Skeletal muscle cell (primary cell): Measurements from ENCODE around the gene ITGA3.

Source experiments
- DNase-seq: peaks from one replicate; pipeline ENCODE4 v3.0.0-alpha.2; 2010; ENCODE audit warnings: low read depth
- H3K4me3 ChIP-seq: 2 replicates; pipeline ENCODE4 v1.5.1; 2011; ENCODE audit warnings: low read depth, mild to moderate bottlenecking, control low read depth, low read length, moderate library complexity

The ITGA3 gene

DNA sequence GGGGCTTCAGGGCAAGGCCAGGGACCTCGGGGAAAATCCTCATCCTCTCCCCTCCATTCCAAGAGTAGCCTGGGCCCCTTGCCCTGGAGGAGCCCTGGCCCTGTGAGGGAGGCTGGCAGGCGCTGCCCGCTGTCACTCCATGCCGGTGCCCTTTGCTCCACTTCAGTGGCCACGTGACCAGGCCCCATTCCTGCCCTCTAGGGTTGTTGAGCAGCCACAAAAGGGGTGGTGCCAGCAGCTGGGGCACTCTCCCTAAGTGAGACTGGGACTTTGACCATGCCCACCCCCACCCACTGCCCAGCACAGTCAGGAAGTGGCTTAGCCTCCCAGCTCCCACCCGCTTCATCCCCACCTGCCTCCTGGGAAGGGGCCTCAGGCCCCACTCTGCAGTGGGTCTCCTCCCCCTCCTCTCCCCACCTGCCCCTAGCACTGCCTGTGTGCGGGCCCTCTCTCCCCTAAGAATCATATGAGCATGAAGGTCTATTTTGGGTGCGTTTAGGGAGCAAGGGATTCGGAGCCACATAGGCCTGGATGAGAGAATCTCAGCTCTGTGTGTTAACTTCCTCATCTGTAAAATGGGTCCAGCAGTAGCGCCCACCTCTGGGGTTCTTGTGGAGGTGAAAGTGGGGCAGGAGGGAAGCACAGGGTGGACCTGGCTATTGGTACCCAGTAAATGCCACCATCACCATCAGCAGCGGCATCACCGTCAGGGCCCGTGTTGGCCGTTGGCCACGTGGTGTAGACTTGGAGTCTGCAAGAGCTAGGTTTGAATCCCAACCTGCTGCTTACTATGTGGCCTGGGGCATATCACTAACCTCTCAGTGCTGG lies 46.5 kb downstream of the ITGA3 start:
- no peak overlapping the region for H3K4me3 ChIP-seq
- DNase-seq, result no peak

DNA sequence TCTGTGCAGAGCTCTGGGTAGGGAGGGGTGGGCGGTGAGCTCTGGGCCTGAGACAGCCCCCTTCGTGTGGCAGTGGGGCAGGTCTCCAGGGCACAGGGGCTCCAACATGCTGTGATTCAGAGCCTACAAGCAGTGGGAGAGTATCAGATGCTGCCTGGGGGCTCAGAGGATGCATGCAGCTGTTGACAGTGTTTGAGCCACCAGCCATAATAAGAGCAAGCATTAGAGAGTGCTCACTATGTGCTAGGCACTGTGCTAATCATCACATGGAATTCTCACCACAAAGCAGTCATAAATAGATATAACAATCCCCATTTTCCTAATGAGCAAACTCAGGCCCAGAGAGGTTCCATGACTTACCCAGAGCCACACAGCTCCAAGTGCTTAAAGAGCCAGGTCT lies 47.3 kb downstream of the ITGA3 start:
- DNase-seq, result no peak
- no peak overlapping the region for H3K4me3 ChIP-seq

DNA sequence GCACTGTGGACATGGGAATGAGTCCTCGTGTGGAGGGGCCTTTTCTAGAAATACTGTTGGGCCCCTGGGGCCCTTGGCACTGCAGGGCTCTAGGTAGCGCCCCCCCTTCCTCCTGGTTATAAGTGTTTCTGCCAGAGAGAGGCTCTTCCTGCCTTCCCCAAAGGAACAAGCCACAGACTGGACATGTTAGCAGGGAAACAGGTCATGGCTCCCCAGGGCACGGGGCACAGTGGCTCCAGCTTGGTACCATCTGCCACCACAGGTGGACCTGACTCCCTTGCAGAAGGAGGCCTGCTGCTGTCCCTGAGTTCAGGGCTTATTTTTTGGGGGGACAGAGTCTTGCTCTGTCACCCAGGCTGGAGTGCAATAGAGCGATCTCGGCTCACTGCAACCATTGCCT lies 48.0 kb downstream of the ITGA3 start:
- no peak for DNase-seq
- no peak overlapping the region for H3K4me3 ChIP-seq

DNA sequence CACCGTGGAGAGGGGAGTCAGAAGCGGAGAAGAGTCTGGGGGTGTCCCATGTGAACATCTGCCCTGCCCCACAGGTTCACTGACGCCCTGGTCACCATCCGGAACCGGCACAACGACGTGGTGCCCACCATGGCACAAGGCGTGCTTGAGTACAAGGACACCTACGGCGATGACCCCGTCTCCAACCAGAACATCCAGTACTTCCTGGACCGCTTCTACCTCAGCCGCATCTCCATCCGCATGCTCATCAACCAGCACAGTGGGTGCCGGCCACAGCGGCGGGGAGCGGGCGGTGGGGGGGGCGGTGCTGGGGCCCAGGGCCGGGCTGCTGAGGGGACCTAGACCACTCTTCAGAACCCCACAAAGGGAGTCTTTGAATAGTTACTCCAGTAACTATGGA lies 49.9 kb downstream of the ITGA3 start:
- no peak for DNase-seq
- no peak overlapping the region for H3K4me3 ChIP-seq

DNA sequence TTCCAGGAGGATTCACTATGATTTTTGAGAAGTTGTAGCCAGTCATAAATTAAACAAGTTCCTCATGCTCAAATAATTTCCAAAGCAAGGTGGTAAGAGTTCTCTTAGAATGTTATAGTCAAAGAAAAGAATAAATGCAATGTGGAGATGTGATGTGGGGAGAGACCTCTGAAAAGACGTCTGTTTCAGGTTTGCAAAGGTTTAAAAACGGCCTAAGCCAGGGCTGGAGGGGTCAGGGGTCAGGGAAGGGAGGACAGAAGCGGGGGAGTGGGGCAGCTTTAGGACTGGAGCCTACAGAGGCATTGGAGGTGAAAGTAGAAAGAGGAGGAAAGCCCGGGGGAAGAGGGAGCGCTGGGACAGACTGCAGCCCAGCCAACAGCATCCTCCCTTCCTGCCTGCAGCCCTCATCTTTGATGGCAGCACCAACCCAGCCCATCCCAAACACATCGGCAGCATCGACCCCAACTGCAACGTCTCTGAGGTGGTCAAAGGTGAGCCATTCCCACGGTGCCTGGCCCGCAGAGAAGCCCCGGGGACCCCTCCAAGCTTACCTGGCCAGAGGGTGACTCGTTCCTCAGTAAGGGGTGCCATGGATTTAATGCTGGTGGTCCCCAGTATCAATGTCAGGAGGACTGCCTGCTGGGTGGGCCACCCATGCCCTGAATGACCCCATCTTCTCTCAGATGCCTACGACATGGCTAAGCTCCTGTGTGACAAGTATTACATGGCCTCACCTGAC lies 50.7 kb downstream of the ITGA3 start:
- no peak overlapping the region for H3K4me3 ChIP-seq
- no peak for DNase-seq

DNA sequence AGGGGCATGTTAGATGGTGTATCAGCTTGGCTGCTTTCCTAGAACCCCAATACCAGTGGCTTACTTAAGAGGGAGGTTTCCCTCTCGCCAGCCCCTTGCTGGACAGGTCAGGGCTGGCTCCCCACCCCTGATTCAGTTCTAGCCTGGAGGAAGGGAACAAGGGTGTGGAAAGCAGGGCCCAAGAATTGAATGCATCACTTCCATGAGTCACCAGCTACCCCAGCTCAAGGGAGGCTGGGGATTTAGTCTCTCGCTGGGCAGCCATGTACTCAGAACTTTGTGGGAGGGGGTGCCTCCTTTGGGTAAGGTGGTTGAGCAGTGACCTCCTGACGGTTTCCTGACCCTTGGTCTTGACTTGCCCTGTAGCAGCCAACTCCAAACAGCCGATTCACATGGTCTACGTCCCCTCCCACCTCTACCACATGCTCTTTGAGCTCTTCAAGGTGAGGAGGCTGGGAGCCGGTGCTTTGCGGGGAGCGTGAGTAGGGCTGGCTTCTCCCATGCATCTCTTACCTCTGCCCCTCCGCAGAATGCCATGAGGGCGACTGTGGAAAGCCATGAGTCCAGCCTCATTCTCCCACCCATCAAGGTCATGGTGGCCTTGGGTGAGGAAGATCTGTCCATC lies 52.0 kb downstream of the ITGA3 start:
- DNase-seq, result no peak
- H3K4me3 ChIP-seq, result no peak overlapping the region

DNA sequence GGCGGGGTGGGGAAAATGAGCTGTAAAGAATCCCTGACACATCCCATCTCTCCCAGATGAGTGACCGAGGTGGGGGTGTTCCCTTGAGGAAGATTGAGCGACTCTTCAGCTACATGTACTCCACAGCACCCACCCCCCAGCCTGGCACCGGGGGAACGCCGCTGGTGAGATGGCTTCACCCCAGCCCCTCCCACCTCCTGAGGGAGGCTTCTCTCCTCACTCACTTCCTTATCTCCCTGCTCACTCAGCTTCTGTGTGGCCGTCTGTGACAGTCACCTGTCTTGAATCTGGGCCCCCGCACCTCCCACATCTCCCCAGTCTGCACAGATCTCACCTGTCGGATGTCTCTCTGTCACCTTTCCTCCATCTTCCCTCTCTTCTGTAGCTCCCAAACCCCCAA lies 52.6 kb downstream of the ITGA3 start:
- no peak overlapping the region for H3K4me3 ChIP-seq
- no peak for DNase-seq

DNA sequence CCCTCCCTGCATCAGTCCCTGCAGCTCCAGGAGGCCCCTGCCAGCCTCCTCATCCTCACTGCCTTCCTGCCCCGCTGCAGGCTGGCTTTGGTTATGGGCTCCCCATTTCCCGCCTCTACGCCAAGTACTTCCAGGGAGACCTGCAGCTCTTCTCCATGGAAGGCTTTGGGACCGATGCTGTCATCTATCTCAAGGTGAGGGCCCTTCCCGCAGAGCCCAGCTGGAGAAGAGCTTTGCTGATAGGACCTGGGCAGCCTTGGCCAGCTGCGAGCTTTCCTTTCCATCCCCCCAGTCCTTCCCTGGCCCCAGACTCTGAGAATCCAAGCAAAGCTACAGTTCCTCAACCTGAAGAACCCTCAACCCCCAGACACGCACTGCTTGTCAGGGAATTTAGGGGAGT lies 53.3 kb downstream of the ITGA3 start:
- H3K4me3 ChIP-seq, result no peak overlapping the region

DNA sequence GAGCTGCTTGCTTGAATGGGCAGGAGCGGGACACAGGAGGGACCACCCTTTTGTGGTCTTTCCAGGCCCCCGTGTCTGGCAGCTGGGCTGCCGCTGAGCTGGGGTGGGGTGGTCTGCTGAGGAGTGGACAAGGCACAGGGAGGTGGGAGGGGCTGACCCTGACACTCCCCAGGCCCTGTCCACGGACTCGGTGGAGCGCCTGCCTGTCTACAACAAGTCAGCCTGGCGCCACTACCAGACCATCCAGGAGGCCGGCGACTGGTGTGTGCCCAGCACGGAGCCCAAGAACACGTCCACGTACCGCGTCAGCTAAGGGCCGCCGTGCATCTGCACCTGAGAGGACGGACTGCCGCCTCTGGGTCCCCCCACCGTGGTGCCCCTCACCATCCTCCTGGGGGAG lies 53.9 kb downstream of the ITGA3 start:
- no peak overlapping the region for H3K4me3 ChIP-seq
- no peak for DNase-seq

More for the DNA sequence above, 53.3 kb downstream of the ITGA3 start:
- no peak for DNase-seq

DNA sequence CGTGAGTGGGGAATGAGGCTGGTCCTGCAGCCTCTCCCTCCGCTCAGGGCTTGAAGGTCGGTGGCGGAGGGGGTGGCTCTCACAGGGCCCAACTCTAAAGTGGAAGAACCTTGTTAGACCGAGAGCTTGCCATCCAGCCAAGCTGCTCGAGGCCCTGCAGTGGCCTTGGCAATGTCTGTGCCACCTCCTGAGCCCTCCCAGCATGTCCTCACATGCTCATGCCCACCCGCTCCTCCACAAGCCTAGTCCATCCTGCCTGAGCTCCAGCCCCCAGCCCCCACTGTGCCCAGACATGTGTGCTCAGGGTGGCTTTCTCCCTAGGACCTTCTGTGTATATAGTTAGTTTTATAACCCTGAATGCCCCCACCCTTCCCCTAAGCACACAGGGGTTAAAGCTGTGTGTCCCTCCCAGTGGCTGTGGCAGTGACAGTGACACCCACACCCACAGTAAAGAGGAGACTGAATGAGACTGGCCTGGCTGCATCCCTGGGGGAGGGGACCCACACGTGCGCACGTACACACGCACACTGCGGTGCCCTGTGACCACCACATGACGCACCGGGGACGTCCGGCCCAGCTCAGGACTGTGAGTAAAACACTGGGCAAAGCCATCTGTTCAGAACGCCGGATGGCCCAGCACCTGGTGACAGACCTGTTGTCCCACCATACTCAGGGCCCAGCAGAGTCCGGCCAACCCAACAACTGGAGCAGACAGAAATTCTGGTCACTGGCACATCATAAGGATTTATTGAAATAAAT lies 54.9 kb downstream of the ITGA3 start:
- no peak for DNase-seq
- H3K4me3 ChIP-seq, result no peak overlapping the region

DNA sequence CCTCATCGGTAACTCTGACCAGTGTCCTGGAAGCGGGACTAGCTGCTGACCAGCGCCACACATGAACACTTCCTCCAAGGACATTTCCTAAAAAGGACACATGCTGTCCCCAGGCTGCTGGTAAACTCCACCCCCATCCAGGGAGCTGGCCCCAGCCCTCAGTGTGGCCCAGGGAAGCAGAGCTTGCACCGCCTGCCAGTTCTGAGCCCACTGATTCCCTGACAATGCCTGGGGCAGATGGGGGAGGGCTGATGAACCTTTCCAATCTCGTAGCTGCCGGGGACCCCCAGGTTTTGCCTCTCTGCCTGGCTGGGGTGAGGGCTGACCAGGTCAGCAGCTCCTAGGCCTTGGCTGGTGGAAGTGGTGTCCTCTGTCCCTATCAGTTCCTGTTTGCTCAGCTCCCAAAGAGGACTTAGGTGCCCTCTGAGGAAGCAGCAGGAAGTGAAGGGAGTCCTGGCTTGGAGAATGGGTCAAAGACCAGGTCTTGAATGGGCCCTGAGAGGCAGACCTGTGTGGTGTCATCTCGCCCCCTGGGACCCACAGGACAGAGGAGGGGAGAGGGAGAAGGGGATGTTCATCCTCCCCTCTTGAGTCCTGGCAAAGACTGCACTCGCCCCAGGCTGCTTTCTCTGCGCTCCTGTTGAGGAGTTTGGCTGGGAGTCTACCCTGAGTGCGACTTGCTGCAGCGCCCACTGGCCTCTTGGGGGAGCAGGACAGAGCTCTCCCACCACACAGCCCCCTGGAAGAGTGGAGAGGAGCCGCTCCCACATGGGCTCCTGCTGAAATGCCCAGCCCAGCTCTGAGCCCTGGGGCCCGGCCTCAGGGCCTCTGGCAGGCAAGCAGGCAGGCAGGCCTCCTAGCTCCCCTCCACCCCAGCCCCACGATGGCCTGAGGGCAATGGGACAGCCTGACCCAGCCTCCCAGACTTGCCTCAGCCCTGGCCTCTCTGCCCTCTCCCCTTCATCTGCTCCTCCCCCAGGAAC lies 56.1 kb downstream of the ITGA3 start:
- DNase-seq, result no peak
- H3K4me3 ChIP-seq, result no peak overlapping the region

DNA sequence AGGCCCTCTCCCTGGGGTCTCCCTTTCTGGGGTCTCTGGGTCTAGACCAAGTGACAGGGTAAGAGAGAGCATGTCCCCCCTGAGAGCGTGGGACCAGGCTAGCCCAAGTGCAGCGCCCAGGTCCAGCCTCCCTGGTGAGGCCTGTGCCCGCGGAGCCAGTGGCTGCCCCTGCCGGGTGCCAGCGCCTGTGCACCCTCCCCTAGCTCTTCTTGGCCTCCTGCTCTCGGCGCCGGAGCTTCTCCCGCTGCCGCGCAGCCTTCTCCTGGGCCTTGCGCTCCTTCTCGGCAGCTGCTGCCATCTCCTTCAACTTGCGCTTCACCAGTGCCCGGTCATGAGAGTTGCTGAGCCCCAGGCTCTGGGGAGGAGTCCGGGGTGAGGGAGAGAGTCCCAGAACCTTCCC lies 56.8 kb downstream of the ITGA3 start:
- H3K4me3 ChIP-seq, result no peak overlapping the region
- DNase-seq, result no peak

DNA sequence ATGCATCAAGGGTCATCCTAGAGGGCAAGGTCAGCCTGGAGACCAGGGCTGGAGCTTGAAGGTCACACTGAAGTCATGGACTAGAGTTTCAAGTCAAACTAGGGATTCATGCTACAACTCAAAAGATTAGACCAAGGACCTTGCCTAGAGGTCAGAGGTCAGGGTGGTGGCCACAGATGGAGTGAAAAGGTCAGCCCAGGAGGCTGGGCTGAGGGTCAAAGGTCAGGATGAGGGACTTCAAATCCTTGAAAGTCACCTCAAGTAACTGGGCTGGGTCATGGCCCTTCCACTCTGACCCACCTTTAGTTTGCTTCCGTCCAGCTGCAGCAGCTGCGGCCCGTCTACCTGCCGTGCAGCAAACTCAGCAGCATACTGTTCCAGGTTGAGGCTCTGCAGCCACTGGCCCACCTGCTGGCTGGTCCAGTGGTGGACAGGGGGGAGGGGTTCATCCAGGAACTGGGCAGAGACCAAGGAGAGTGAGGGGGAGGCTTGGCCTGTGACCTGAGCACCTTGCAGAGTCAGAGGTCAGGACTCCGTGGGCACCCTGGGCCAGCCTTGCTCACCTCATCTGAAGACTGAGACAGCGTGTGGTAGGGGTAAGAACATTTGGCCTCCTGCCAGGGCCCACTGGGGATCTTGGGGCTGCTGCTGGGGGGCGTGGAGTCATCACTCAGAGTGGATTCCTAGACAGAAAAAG lies 57.9 kb downstream of the ITGA3 start:
- no peak overlapping the region for H3K4me3 ChIP-seq
- no peak for DNase-seq

DNA sequence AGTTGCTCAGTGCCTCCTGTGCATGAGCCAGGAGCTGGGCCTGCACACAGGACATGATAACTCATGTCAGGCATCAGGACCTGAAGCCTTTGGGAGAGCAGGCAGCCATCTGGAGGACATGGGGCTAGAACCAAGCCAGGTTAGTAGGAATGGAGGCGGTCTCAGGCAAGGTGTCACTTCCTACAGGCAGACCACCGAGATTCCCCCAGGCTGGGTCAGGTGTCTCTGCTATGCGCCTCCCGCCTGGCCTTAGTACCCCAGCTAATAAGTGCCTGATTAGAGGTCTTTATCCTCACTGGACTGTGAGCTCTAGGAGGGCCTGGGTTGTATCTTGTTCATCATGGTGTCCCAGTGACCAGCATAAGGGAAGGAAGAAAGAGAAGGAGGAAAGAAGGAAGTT lies 58.5 kb downstream of the ITGA3 start:
- no peak overlapping the region for H3K4me3 ChIP-seq
- DNase-seq, result no peak

DNA sequence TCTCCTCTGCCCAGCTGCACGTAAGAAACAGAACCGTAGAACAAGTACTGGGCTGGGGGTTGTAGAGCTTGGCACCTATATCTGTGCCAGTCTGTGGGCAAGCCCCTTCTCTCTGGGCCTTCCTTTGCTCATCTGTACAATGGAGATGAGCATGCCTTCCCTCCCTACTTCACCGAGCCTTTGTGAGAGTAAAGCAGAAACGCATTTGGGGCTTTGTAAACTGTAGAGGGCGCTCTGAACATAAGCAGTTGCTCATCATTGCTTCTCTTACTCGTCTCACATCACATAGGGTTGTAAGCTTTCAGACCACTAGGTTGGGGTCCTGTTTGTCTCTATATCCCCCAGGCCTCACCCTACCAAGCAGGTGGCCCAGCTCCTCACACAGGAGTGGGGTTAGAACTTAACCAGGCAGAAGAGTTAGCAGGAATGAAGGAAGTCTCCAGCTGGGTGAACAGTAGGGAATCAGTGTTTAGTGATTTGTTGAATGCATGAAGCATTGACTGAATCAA lies 59.0 kb downstream of the ITGA3 start:
- no peak for DNase-seq
- no peak overlapping the region for H3K4me3 ChIP-seq

DNA sequence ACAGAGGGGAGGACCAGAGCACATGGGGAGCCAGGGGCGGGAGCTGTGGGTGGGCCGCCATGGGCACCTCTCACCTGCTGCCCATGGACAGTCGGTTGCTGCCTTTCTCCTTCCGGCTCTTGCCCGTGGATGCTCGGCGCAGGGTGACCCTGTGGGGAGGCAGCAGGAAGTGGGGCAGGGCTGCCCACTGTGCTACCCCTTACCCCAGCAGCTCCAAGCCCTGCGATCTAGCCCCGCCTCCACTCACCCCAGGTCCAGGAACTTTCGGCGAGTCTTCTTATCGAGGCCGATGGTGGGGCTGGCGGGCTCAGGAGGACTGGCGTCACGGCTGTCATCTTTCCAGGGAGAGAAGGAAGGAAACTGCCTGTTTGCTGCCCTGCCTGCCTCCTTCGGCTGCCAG lies 59.8 kb downstream of the ITGA3 start:
- DNase-seq, result no peak
- H3K4me3 ChIP-seq, result no peak overlapping the region

DNA sequence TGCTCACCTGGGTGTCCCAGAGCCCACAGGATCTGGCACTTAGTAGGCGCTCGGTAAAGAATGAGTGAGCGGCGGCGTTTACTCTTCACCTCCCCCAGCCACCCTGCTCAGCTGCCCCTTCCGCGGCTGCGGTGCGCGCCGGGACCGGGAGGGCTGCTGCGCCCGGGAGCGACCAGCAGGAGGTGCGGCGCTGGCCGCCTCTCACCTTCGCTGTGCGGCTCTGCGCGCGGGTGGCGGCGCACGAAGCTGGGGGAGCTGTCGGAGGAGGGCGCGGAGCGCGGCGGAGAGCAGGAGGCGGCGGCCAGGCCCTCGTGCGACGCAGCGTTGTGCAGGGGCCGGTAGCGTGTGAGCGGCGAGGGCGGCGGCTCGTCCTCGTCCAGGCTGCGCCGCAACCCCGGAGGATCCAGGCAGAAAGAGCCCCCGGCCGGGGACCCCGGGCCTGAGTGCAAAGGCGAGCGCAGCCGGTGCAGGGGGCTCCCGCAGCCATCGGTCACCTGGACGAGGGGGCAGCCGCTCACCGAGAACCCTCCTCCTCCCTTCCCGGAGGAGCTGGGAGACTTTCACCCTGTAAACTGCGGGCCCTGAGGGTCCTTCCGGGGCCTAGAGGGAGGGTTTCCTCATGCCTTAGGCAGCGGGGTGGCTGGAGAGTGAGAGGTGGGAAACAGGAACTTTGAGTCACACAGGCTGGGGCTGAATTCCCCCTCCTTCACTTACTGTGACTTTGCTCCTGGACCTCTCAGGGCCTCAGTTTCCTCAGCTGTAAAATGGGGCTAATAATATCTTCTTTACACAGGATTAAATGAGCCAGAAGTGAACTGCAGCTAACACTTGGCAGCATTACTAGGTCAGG lies 61.5 kb downstream of the ITGA3 start:
- H3K4me3 ChIP-seq, result peak overlapping the region; percentile 23
- no peak for DNase-seq
